Glutamatergic neuron (in vitro differentiated cells): ENCODE measurements around the gene KCNJ6. TPM values are rescaled to one million over a fixed set of nuclear protein-coding genes. Genes with fewer than 3 reads are reported as not detected.
A peak's percentile ranks its signal among the peaks of the same experiment; 100 is the strongest.

Experiments used
- DNase-seq: peaks from one replicate; pipeline ENCODE4 v3.0.0; 2022
- H3K27ac Mint-ChIP-seq: one replicate; pipeline ENCODE4 v1.8.0; 2020; ENCODE audit warnings: mild to moderate bottlenecking, mixed read lengths, inconsistent platforms; ENCODE audit not compliant: unreplicated experiment
- H3K27me3 Mint-ChIP-seq: one replicate; pipeline ENCODE4 v1.8.0; 2020; ENCODE audit warnings: mild to moderate bottlenecking, moderate library complexity, mixed read lengths, inconsistent platforms; ENCODE audit not compliant: unreplicated experiment
- H3K36me3 Mint-ChIP-seq: one replicate; pipeline ENCODE4 v1.8.0; 2020; ENCODE audit warnings: mild to moderate bottlenecking, mixed read lengths, inconsistent platforms; ENCODE audit not compliant: unreplicated experiment
- H3K4me1 Mint-ChIP-seq: one replicate; pipeline ENCODE4 v1.8.0; 2020; ENCODE audit warnings: mild to moderate bottlenecking, low read depth, mixed read lengths, inconsistent platforms; ENCODE audit not compliant: unreplicated experiment
- H3K4me3 Mint-ChIP-seq: one replicate; pipeline ENCODE4 v1.8.0; 2020; ENCODE audit warnings: mild to moderate bottlenecking, mixed read lengths, inconsistent platforms; ENCODE audit not compliant: unreplicated experiment
- H3K9me3 Mint-ChIP-seq: one replicate; pipeline ENCODE4 v1.8.0; 2020; ENCODE audit warnings: mild to moderate bottlenecking, moderate library complexity, mixed read lengths, inconsistent platforms; ENCODE audit not compliant: unreplicated experiment
- total RNA-seq: library from RNA; stranded (reverse); fragmentation: NEBNext Ultra II Directional; extraction: Animal tissue kit (Norgen Biotek cat#: 25700); gene quantifications from one replicate; pipeline ENCODE4 v1.2.1, GENCODE V29; 2021; ENCODE audit not compliant: unreplicated experiment
- TF ChIP-seq, protein P1 (sequence below): fragments of 200-600 bp; sonication (generic); IDR thresholded peaks from one replicate; pipeline ENCODE4 v1.5.0; 2021; ENCODE audit not compliant: partially characterized antibody, unreplicated experiment

The KCNJ6 gene
- total RNA-seq, 1 donor from 2014 or later: 80.5 TPM

DNA sequence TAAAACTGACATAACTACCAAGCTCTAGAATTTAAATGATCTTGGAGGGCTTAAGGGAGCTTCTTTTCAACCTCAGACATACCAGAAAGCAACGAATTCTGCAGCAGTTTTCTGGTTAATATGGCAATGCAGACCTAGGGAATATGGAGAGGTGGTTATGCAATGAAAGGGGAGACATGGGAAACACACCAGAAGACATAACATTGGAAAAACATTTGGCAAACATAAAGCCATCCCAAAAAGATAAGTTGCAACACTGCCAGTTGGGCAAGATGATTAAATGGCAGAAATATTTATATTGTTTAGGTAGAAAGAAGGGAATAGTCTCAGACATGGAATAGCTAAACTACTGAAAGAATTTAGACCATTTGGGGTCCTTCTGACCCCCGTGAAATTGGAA lies 104.5 kb downstream of the KCNJ6 start:
- TF ChIP-seq, protein P1, sequence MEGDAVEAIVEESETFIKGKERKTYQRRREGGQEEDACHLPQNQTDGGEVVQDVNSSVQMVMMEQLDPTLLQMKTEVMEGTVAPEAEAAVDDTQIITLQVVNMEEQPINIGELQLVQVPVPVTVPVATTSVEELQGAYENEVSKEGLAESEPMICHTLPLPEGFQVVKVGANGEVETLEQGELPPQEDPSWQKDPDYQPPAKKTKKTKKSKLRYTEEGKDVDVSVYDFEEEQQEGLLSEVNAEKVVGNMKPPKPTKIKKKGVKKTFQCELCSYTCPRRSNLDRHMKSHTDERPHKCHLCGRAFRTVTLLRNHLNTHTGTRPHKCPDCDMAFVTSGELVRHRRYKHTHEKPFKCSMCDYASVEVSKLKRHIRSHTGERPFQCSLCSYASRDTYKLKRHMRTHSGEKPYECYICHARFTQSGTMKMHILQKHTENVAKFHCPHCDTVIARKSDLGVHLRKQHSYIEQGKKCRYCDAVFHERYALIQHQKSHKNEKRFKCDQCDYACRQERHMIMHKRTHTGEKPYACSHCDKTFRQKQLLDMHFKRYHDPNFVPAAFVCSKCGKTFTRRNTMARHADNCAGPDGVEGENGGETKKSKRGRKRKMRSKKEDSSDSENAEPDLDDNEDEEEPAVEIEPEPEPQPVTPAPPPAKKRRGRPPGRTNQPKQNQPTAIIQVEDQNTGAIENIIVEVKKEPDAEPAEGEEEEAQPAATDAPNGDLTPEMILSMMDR: no peak
- peaks cover 20% of the 10 kb centered on the region for H3K36me3 Mint-ChIP-seq
- H3K4me3 Mint-ChIP-seq: no peak overlapping the region
- no peaks in the 10 kb centered on the region for H3K27me3 Mint-ChIP-seq
- peaks cover 8% of the 10 kb centered on the region for H3K4me1 Mint-ChIP-seq
- no peak for DNase-seq
- peaks cover 6% of the 10 kb centered on the region for H3K9me3 Mint-ChIP-seq
- peak overlapping the region; percentile 4 for H3K27ac Mint-ChIP-seq

DNA sequence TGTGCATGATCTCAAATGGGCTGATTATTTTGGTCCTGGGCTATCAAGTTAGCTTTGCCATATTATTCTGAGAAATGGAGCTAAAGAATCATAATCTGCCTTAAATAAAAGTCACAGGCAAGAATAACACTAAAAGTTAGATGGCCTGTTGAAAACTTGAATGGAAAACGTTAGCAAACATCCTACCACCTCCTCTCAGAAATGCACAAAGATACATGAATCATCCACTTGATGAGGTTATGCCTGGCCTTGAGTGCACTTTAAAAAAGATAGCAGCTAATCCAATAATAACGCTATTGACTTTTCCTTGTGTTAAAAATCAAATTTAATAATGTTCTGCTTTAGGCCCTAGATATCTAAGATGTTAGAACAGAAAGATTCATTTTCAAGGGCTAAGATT lies 108.0 kb downstream of the KCNJ6 start:
- DNase-seq: no peak
- H3K9me3 Mint-ChIP-seq: peaks cover 8% of the 10 kb centered on the region
- no peak overlapping the region for H3K27ac Mint-ChIP-seq
- peaks cover 6% of the 10 kb centered on the region for H3K4me1 Mint-ChIP-seq
- no peak overlapping the region for H3K4me3 Mint-ChIP-seq
- H3K27me3 Mint-ChIP-seq: no peaks in the 10 kb centered on the region
- TF ChIP-seq, protein P1: no peak
- peaks cover 23% of the 10 kb centered on the region for H3K36me3 Mint-ChIP-seq

DNA sequence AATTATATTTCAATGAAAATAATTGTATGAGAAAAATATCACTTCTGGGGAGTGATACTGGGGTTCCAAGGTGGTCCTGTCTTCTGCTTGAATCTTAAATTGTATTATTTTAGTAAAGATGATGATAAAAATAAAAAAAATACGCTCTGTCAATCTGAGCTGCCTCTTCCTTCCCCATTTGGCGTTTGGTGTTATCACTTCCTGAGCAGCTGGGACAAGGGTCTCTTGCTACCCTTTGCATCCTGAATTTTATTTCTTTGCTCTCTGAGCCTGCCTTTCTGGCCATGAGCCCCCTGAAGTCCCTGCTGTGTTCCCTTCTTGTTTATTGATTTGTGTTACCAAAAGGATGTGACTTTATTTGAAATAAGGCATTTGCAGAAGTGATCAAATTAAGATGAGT lies 111.0 kb downstream of the KCNJ6 start:
- no peaks in the 10 kb centered on the region for H3K4me1 Mint-ChIP-seq
- TF ChIP-seq, protein P1: no peak
- peaks cover 10% of the 10 kb centered on the region for H3K36me3 Mint-ChIP-seq
- peaks cover 2% of the 10 kb centered on the region for H3K9me3 Mint-ChIP-seq
- no peak overlapping the region for H3K27ac Mint-ChIP-seq
- H3K27me3 Mint-ChIP-seq: no peaks in the 10 kb centered on the region
- H3K4me3 Mint-ChIP-seq: no peak overlapping the region
- no peak for DNase-seq

DNA sequence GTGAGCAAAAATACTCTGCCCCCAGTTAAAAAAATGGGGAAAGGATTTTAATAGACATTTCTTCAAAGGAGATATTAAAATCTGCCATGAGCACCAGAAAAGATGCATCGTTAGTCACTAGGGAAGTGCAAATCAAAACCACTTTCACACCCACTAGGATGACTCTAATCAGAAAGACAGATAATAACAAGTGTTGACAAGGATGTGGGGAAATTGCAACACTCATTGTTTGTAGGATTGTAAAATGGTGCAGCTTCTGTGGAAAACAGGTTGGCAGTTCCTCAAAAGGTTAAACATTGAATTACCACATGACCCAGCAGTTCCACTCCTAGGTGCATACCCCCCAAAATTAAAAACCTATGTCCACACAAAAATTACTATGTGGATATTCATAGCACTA lies 112.3 kb downstream of the KCNJ6 start:
- DNase-seq: no peak
- Mint-ChIP-seq H3K27me3 (no peaks in the 10 kb centered on the region), H3K9me3 (peaks cover 2% of the 10 kb centered on the region), H3K4me3 (no peak overlapping the region), H3K36me3 (peaks cover 10% of the 10 kb centered on the region), H3K27ac (no peak overlapping the region), H3K4me1 (no peaks in the 10 kb centered on the region)
- TF ChIP-seq, protein P1: no peak

DNA sequence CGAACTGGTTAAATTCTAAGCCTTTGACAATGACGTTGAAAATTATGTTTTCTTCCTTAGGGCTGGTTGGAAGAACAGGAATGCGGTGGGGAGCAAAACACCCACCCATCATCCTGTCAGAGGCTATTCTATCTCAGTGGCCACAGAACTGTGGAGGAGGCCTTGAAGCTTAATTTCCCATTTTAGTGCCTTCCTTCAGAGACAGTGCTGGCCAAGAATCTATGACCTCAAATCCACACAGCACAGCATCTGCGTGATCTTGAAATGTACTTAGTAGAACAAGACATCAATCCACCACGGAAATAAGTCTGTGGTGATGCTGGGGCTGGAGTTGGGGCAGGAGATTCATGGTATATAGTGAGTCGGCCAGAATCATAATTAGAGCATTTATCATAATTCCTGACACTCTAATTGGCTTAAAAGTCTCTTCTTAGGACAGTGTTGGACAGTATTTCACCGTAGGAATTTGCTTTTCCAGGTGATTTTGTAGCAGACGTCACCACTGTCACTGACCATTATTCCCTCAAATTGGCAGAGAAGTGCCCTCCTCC lies 113.1 kb downstream of the KCNJ6 start:
- no peaks in the 10 kb centered on the region for H3K27me3 Mint-ChIP-seq
- TF ChIP-seq, protein P1: no peak
- H3K4me3 Mint-ChIP-seq: no peak overlapping the region
- peaks cover 16% of the 10 kb centered on the region for H3K36me3 Mint-ChIP-seq
- peaks cover 2% of the 10 kb centered on the region for H3K9me3 Mint-ChIP-seq
- H3K27ac Mint-ChIP-seq: no peak overlapping the region
- H3K4me1 Mint-ChIP-seq: no peaks in the 10 kb centered on the region
- no peak for DNase-seq
